K562 (cell line): ENCODE data around the gene FAM53B. TPM values are rescaled to one million over a fixed set of nuclear protein-coding genes. Genes with fewer than 3 reads are reported as not detected.

Source experiments
- ATAC-seq: fragments of 200-7000 bp; cut with Tn5 transposase; 3 replicates; pipeline ENCODE4 v1.9.1; 2020; ENCODE audit warnings: moderate library complexity
- BruUV-seq: library from RNA; stranded (reverse); fragments of 400-500 nt; replicated peaks from 2 replicates; lab custom pipeline; 2021; lab: Mats Ljungman, UMichigan
- CTCF ChIA-PET: fragments of 300-600 bp; formaldehyde crosslinking; extraction: SDS; loops from one replicate; lab custom pipeline; 2021; ENCODE audit warnings: low intra/inter-chr PET ratio; lab: Yijun Ruan, JAX
- POLR2A ChIA-PET: fragments of 300-600, 350-650 bp; sonication (Branson Sonifier 250); formaldehyde crosslinking; extraction: SDS; loops from one replicate; lab custom pipeline; 2021; ENCODE audit warnings: antibody characterized with exemption, inconsistent platforms; lab: Yijun Ruan, JAX
- DNase-seq, 4 experiments: peaks; one replicate each; pipeline versions ENCODE4 v3.0.0 to v3.0.0-alpha.2; 2011 to 2018; ENCODE audit warnings: low spot score in 3 of 4, mixed read lengths in 3 of 4; ENCODE audit errors: extremely low read depth in 1 of 4
- FAIRE-seq: peaks from 2 replicates; lab custom pipeline; 2011; peaks lifted over from hg19 to GRCh38; lab: Jason Lieb, UNC
- H2AFZ ChIP-seq: 2 replicates; pipeline ENCODE4 v1.6.0; 2011; ENCODE audit warnings: low read depth, low read length, control low read depth, inconsistent platforms
- H3K27ac ChIP-seq: fragments of 200-600 bp; 3 replicates; pipeline ENCODE4 v1.8.0; 2011; ENCODE audit warnings: low read depth, mild to moderate bottlenecking, control low read depth, inconsistent platforms, low read length, moderate library complexity, mixed read lengths; ENCODE audit errors: extremely low read depth
- H3K27me3 ChIP-seq, 2 experiments: fragments of 300-600 bp in 1 of 2; 2 replicates in 1 of 2; 3 replicates in 1 of 2; pipeline versions ENCODE4 v1.6.0 to v1.8.0; 2011; ENCODE audit warnings: inconsistent platforms in 2 of 2, low read length in 2 of 2, mild to moderate bottlenecking in 1 of 2, mixed read lengths in 1 of 2, moderate library complexity in 1 of 2; ENCODE audit not compliant: control insufficient read depth in 2 of 2, insufficient read depth in 2 of 2
- H3K36me3 ChIP-seq: fragments of 300-600 bp; 3 replicates; pipeline ENCODE4 v1.8.0; 2011; ENCODE audit warnings: mild to moderate bottlenecking, low read length, inconsistent platforms; ENCODE audit not compliant: control insufficient read depth, insufficient read depth
- H3K4me1 ChIP-seq, 2 experiments: fragments of 200-600 bp in 1 of 2; replicated peaks in 1 of 2; 2 replicates in 1 of 2; 3 replicates in 1 of 2; pipeline versions ENCODE4 v1.5.1 to v1.8.0; 2011; ENCODE audit warnings: inconsistent platforms in 2 of 2, low read length in 2 of 2, mild to moderate bottlenecking in 1 of 2, mixed read lengths in 1 of 2, moderate library complexity in 1 of 2; ENCODE audit not compliant: control insufficient read depth in 2 of 2, insufficient read depth in 2 of 2
- H3K4me2 ChIP-seq: 2 replicates; pipeline ENCODE4 v1.6.1; 2011; ENCODE audit warnings: low read length, control low read depth, inconsistent platforms, mixed read lengths; ENCODE audit not compliant: insufficient read depth
- H3K4me3 ChIP-seq: fragments of 200-600 bp; sonication (generic), shearing (Covaris generic); 2 replicates; pipeline ENCODE4 v1.5.1; 2016; ENCODE audit warnings: control low read depth, inconsistent platforms
- H3K79me2 ChIP-seq: fragments of 200-600 bp; 3 replicates; pipeline ENCODE4 v1.8.0; 2011; ENCODE audit warnings: low read length, inconsistent platforms; ENCODE audit not compliant: control insufficient read depth, insufficient read depth
- H3K9ac ChIP-seq, 2 experiments: 2 replicates each; pipeline versions ENCODE4 v1.6.0 to v1.6.1; 2011; ENCODE audit warnings: low read depth in 2 of 2, low read length in 2 of 2, control low read depth in 1 of 2, inconsistent platforms in 1 of 2, mild to moderate bottlenecking in 1 of 2, mixed read lengths in 1 of 2; ENCODE audit not compliant: insufficient read depth in 1 of 2
- H3K9me1 ChIP-seq: one replicate; pipeline ENCODE4 v1.6.0; 2011; ENCODE audit warnings: inconsistent platforms, mild to moderate bottlenecking, low read length, moderate library complexity; ENCODE audit not compliant: control insufficient read depth, insufficient read depth
- H3K9me3 ChIP-seq: replicated peaks from 2 replicates; pipeline ENCODE4 v1.5.1; 2011; ENCODE audit warnings: low read depth, low read length, inconsistent platforms; ENCODE audit not compliant: control insufficient read depth, insufficient read depth
- H4K20me1 ChIP-seq: replicated peaks from 2 replicates; pipeline ENCODE4 v1.6.1; 2011; ENCODE audit warnings: low read length, inconsistent platforms, mixed read lengths; ENCODE audit not compliant: control insufficient read depth, insufficient read depth
- EGR1 ChIP-seq: fragments of 450-650 bp; conservative IDR thresholded peaks from 2 replicates; pipeline ENCODE4 v1.6.1; 2017; ENCODE audit warnings: mild to moderate bottlenecking
- ETV1 ChIP-seq: fragments of 450-650 bp; conservative IDR thresholded peaks from 2 replicates; pipeline ENCODE4 v1.6.1; 2016; ENCODE audit warnings: missing genetic modification characterization, control low read depth, low read depth, missing compliant biosample characterization
- HBP1 ChIP-seq: fragments of 450-650 bp; formaldehyde crosslinking; IDR thresholded peaks from 2 replicates; pipeline ENCODE4 v1.4.0; 2022; ENCODE audit warnings: missing genetic modification characterization
- KLF1 ChIP-seq: fragments of 450-650 bp; IDR thresholded peaks from 2 replicates; pipeline ENCODE4 v1.6.1; 2016; ENCODE audit warnings: missing genetic modification characterization, missing compliant biosample characterization
- NFIC ChIP-seq: fragments of 450-650 bp; IDR thresholded peaks from 2 replicates; pipeline ENCODE4 v1.6.1; 2017; ENCODE audit warnings: mild to moderate bottlenecking, inconsistent platforms
- NFRKB ChIP-seq: fragments of 450-650 bp; IDR thresholded peaks from 2 replicates; pipeline ENCODE4 v1.6.1; 2016; ENCODE audit warnings: low read depth
- POLR3A ChIP-seq: IDR thresholded peaks from 2 replicates; pipeline ENCODE4 v1.6.1; 2011; ENCODE audit warnings: borderline replicate concordance, mild to moderate bottlenecking, moderate library complexity; ENCODE audit not compliant: insufficient read length, insufficient read depth; ENCODE audit errors: extremely low read depth
- TEAD4 ChIP-seq, 2 experiments: sonication (generic) in 1 of 2; formaldehyde crosslinking in 1 of 2; IDR thresholded peaks; 2 replicates each; pipeline versions ENCODE4 v1.6.1 to v1.8.0; 2012 to 2022; ENCODE audit warnings: borderline replicate concordance in 1 of 2, inconsistent platforms in 1 of 2, low read length in 1 of 2, mild to moderate bottlenecking in 1 of 2, missing genetic modification reagents in 1 of 2
- WGBS: fragments of 100-300 bp; shearing (Covaris generic); methylation state at CpG from one replicate; pipeline ENCODE4 v1.1.6; 2016; ENCODE audit warnings: low coverage, mixed read lengths; ENCODE audit not compliant: insufficient coverage; ENCODE audit errors: missing lambda C conversion rate; 5-methylcytosine and 5-hydroxymethylcytosine counted together
- in situ Hi-C: fragments of 300-500 bp; cut with MboI; formaldehyde crosslinking; loops from 4 replicates; pipeline ENCODE4 v1.15.0; 2018; ENCODE audit warnings: inconsistent platforms, mixed read lengths
- intact Hi-C: fragments of 100-400 bp; cut with micrococcal nuclease; formaldehyde crosslinking; loops from 2 replicates; pipeline ENCODE4 v1.14.2; 2022
- polyA plus RNA-seq, 8 experiments: library from polyadenylated mRNA; depleted of rRNA in 4 of 8; stranded (reverse) in 5 of 8; unstranded in 3 of 8; fragments of >200 nt; fragmentation: Nextera tagmentation in 2 of 8; fragmentation: Illumina TruSeq in 1 of 8; extraction: Ambion mirVana in 2 of 8; extraction: Trizol in 1 of 8; gene quantifications; 2 replicates each; pipeline versions ENCODE4 v1.2.1 to v1.2.3, GENCODE V29; 2011 to 2014; ENCODE audit warnings: inconsistent platforms in 1 of 8, missing spikeins in 1 of 8
- total RNA-seq, 7 experiments: library from RNA; depleted of rRNA in 6 of 7; stranded (reverse); fragments of >200 nt in 6 of 7; fragmentation: Illumina TruSeq in 2 of 7; extraction: Trizol in 2 of 7; gene quantifications; 2 replicates each; pipeline versions ENCODE4 v1.2.1 to v1.2.3, GENCODE V29; 2011 to 2021; ENCODE audit warnings: low replicate concordance in 1 of 7
- TF ChIP-seq, protein P1 (sequence below): sonication (generic); formaldehyde crosslinking; IDR thresholded peaks from 2 replicates; pipeline ENCODE4 v1.8.0; 2022; ENCODE audit warnings: mild to moderate bottlenecking, missing genetic modification reagents

FAM53B gene
- total and polyA plus RNA-seq, 9 of the 15 experiments (the other 6 are each of a cell fraction or from before 2014, with no cell fraction given) = 0.03 to 16.5 (median 5.0) TPM

DNA sequence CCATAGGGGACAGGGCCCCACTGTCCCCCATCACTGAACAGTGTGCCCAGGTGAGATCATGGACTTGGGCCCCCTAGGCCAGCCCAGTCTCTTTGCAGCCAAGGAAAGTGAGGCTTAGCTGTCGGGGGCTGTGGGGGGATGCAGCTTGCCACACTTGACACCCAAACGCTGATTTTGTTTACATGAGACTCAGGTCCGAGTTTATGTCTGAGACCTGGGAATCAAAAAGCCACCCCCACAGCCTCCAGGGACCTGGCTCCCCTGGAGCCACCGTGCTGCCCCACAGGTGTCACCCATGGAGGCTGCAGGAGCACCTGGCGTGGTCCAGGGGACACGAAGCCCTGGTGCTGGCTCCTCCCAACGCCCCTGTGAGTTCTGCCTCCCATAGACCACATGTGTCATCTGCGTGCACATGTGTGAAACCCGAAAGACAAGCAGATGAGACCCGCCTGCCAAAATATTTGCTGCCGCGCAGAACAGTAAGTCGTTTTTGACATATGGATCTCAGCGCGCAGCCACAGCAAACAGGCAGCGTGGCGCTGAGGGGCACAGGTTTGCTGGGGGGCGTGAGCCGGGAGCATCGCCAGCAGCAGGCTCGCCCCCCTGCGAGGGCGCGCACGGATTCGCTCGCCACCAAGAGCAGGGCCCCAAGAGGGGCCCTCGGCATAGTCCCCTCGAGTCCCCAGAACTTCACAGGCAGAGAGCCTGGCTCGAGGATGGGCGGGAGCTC lies 170.3 kb downstream of the FAM53B start (continued):
- TF ChIP-seq HBP1 (CRISPR knock-in tag) = no peak
- TF ChIP-seq, all 486 proteins: peak for 0

- FAIRE-seq (no peak), ATAC-seq (peak; percentile 74), DNase-seq (peak; percentile 26 to 42 (median 35))
- H3K4me2 ChIP-seq = no peak overlapping the region
- in situ Hi-C loops = no loop called here
- no peaks in the 10 kb centered on the region for H3K36me3 ChIP-seq
- no peaks in the 10 kb centered on the region; the same call in 1 of the 2 replicates for H4K20me1 ChIP-seq
- no peak overlapping the region for H3K27ac ChIP-seq
- H3K9me1 ChIP-seq = no peaks in the 10 kb centered on the region
- CTCF ChIA-PET = no interaction called here
- H3K27me3 ChIP-seq = peaks cover 6 to 39% of the 10 kb centered on the region in 2 experiments; a peak in 3 of 5 replicates
- no peak for TF ChIP-seq NFIC
- TF ChIP-seq, protein P1, sequence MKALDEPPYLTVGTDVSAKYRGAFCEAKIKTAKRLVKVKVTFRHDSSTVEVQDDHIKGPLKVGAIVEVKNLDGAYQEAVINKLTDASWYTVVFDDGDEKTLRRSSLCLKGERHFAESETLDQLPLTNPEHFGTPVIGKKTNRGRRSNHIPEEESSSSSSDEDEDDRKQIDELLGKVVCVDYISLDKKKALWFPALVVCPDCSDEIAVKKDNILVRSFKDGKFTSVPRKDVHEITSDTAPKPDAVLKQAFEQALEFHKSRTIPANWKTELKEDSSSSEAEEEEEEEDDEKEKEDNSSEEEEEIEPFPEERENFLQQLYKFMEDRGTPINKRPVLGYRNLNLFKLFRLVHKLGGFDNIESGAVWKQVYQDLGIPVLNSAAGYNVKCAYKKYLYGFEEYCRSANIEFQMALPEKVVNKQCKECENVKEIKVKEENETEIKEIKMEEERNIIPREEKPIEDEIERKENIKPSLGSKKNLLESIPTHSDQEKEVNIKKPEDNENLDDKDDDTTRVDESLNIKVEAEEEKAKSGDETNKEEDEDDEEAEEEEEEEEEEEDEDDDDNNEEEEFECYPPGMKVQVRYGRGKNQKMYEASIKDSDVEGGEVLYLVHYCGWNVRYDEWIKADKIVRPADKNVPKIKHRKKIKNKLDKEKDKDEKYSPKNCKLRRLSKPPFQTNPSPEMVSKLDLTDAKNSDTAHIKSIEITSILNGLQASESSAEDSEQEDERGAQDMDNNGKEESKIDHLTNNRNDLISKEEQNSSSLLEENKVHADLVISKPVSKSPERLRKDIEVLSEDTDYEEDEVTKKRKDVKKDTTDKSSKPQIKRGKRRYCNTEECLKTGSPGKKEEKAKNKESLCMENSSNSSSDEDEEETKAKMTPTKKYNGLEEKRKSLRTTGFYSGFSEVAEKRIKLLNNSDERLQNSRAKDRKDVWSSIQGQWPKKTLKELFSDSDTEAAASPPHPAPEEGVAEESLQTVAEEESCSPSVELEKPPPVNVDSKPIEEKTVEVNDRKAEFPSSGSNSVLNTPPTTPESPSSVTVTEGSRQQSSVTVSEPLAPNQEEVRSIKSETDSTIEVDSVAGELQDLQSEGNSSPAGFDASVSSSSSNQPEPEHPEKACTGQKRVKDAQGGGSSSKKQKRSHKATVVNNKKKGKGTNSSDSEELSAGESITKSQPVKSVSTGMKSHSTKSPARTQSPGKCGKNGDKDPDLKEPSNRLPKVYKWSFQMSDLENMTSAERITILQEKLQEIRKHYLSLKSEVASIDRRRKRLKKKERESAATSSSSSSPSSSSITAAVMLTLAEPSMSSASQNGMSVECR (CRISPR knock-in tag) = no peak
- TF ChIP-seq KLF1 = no peak
- TF ChIP-seq POLR3A = no peak
- TF ChIP-seq NFRKB = no peak
- no peak for TF ChIP-seq TEAD4 (IDR thresholded peaks at IDR 0.05; ENCODE audit: low read length)
- no peak for TF ChIP-seq TEAD4 (CRISPR knock-in tag; IDR thresholded peaks at IDR 0.05; ENCODE audit: borderline replicate concordance)
- no peak for TF ChIP-seq ETV1 (tag)
- peak; percentile 66 for TF ChIP-seq EGR1
- TF ChIP-seq, all 486 proteins: peak for 1
- WGBS = 6% methylated on average over 10 of the region's 11 CpGs
- POLR2A ChIA-PET = no interaction called here
- Histone ChIP-seq H3K9ac (no peak overlapping the region), H3K4me3 (no peak overlapping the region), H3K79me2 (no peaks in the 10 kb centered on the region), H2AFZ (no peak overlapping the region), H3K9me3 (no peaks in the 10 kb centered on the region), H3K4me1 (peaks cover 0 to 11% of the 10 kb centered on the region in 2 experiments; a peak in 3 of 5 replicates)
- intact Hi-C loops = no loop called here
- BruUV-seq = no TSS peak
Observed at GRCh38 chr10:124572751-124573150, 171.4 kb downstream of the FAM53B start.
